Posterior cingulate gyrus (tissue), 11 donors: ENCODE measurements around the gene CCL18.
"Not testable (repeated sequence)": the region's sequence is repeated elsewhere in the genome, so short reads cannot be mapped to it uniquely, and the experiment has no call there.

Experiments used
- DNase-seq, 10 donors: peaks; one replicate each; pipeline versions ENCODE4 v3.0.0 to v3.0.0-alpha.2; 2020 to 2021; ENCODE audit warnings: mixed read lengths in 3 of 10
- intact Hi-C: fragments of 100-400 bp; cut with DNase I; formaldehyde crosslinking; loops from one replicate; pipeline ENCODE4 v1.15.1; 2023

Gene CCL18

GRCh38 chr17:36063786-36064541 is at the start of gene CCL18:
CCL18 (plus strand) TSS chr17:36064272; CDS start chr17:36064343, 71 bp downstream.
- no peak for DNase-seq
- intact Hi-C loops: no loop called here

GRCh38 chr17:36014946-36015345 is 49.1 kb upstream of the CCL18 start:
- intact Hi-C loops: no loop called here
- DNase-seq: no peak

- DNase-seq, intact Hi-C loops: not testable (repeated sequence)
Observed at GRCh38 chr17:36015895-36016294, 48.2 kb upstream of the CCL18 start.

GRCh38 chr17:36016555-36016954 is 47.5 kb upstream of the CCL18 start:
- intact Hi-C loops: no loop called here
- DNase-seq: no peak

- no peak for DNase-seq
- intact Hi-C loops: no loop called here
Observed at GRCh38 chr17:36017799-36018198, 46.3 kb upstream of the CCL18 start, which contains the start of gene CCL23. CCL23 (minus strand) TSS chr17:36017972; CDS start chr17:36017897, 75 bp downstream.

GRCh38 chr17:36019423-36019822 is 44.6 kb upstream of the CCL18 start:
- no peak for DNase-seq

GRCh38 chr17:36024106-36024869 is 39.8 kb upstream of the CCL18 start:
- DNase-seq: no peak
- intact Hi-C loops: no loop called here

More at GRCh38 chr17:36019423-36019822, 44.6 kb upstream of the CCL18 start:
- intact Hi-C loops: no loop called here

- intact Hi-C loops: no loop called here
- DNase-seq: no peak
Observed at GRCh38 chr17:36027761-36028160, 36.3 kb upstream of the CCL18 start.

GRCh38 chr17:36030956-36031355 is 33.1 kb upstream of the CCL18 start:
- intact Hi-C loops: no loop called here
- DNase-seq: no peak

GRCh38 chr17:36034127-36034526 is 29.9 kb upstream of the CCL18 start:
- intact Hi-C loops: no loop called here
- DNase-seq: no peak

- intact Hi-C loops: no loop called here
- no peak for DNase-seq
Observed at GRCh38 chr17:36036235-36036634, 27.8 kb upstream of the CCL18 start.

- DNase-seq: no peak
- intact Hi-C loops: no loop called here
Observed at GRCh38 chr17:36048066-36048465, 16.0 kb upstream of the CCL18 start.

- DNase-seq: no peak
- intact Hi-C loops: no loop called here
Observed at GRCh38 chr17:36049643-36050042, 14.4 kb upstream of the CCL18 start.

GRCh38 chr17:36055171-36055570 is 8.9 kb upstream of the CCL18 start:
- intact Hi-C loops: no loop called here
- DNase-seq: no peak

GRCh38 chr17:36055921-36056520 is 8.1 kb upstream of the CCL18 start:
- intact Hi-C loops: no loop called here
- no peak for DNase-seq

GRCh38 chr17:36057911-36058310 is 6.2 kb upstream of the CCL18 start:
- DNase-seq: no peak
- intact Hi-C loops: no loop called here

GRCh38 chr17:36059406-36059805 is 4.7 kb upstream of the CCL18 start:
- intact Hi-C loops: no loop called here
- DNase-seq: no peak

- intact Hi-C loops: no loop called here
- DNase-seq: no peak
Observed at GRCh38 chr17:36060816-36061215, 3.3 kb upstream of the CCL18 start.

GRCh38 chr17:36066365-36066985 is 2.4 kb downstream of the CCL18 start:
- intact Hi-C loops: no loop called here
- no peak for DNase-seq

- intact Hi-C loops: no loop called here
- DNase-seq: no peak
Observed at GRCh38 chr17:36068524-36068923, 4.5 kb downstream of the CCL18 start.

GRCh38 chr17:36069136-36069535 is 5.1 kb downstream of the CCL18 start:
- DNase-seq: no peak
- intact Hi-C loops: no loop called here
